Measurements from ENCODE around the gene TTC23L. TPM values are rescaled to one million over a fixed set of nuclear protein-coding genes. Genes with fewer than 3 reads are reported as not detected.

Gene TTC23L
- total and polyA plus RNA-seq, 2 of the 8 experiments (the other 6 are each of a cell fraction or from before 2014, with no cell fraction given): 1.1 to 2.4 TPM

GRCh38 chr5:34905564-34905963, 66.6 kb downstream of the TTC23L start:
- no peak for TF ChIP-seq BCL11A (IDR thresholded peaks at IDR 0.05; ENCODE audit: low read depth in 2 of 2, low read length in 2 of 2)
- TF ChIP-seq CTCF (IDR thresholded peaks at IDR 0.05; ENCODE audit: control extremely low read depth in 1 of 3, insufficient read depth in 1 of 3, low read depth in 1 of 3, low read length in 3 of 3): peak in 2 of 3 experiments; percentile 20 to 34; a peak in 2 of 4 replicates
- peak; percentile 43 to 53 for TF ChIP-seq RAD21 (IDR thresholded peaks at IDR 0.05 in 1 of 2, conservative IDR thresholded peaks at IDR 0.05 in 1 of 2; ENCODE audit: low read depth in 2 of 2, low read length in 2 of 2)
- Histone ChIP-seq H3K36me3 (ENCODE audit: control insufficient read depth in 2 of 4, insufficient read depth in 4 of 4, low read length in 3 of 4) (peaks cover 0 to 31% (median 15%) of the 10 kb centered on the region in 4 experiments; a peak in 4 of 8 replicates), H3K9ac (replicated peaks in 1 of 4; ENCODE audit: extremely low read depth in 1 of 4, low read depth in 3 of 4, low read length in 3 of 4) (no peak overlapping the region), H2BK15ac (ENCODE audit: low read length) (no peak overlapping the region), H3K4me1 (replicated peaks in 1 of 4; ENCODE audit: control insufficient read depth in 3 of 4, insufficient read depth in 4 of 4, low read length in 3 of 4) (no peaks in the 10 kb centered on the region), H2BK120ac (replicated peaks; ENCODE audit: low read depth, low read length) (no peak overlapping the region), H3K4me3 (ENCODE audit: extremely low read depth in 1 of 4, insufficient read depth in 2 of 4, low read depth in 3 of 4, low read length in 4 of 4) (no peak overlapping the region), H2AK5ac (ENCODE audit: low read depth, low read length) (no peak overlapping the region), H2BK20ac (ENCODE audit: low read length) (no peak overlapping the region), H2BK5ac (ENCODE audit: low read depth, low read length) (no peak overlapping the region), H3K4me2 (ENCODE audit: insufficient read depth in 1 of 2, low read depth in 2 of 2, low read length in 2 of 2) (no peak overlapping the region), H3K79me2 (ENCODE audit: control insufficient read depth in 1 of 2, insufficient read depth in 2 of 2, low read length in 2 of 2) (no peaks in the 10 kb centered on the region; a peak in 1 of 4 replicates), H3K56ac (replicated peaks; ENCODE audit: insufficient read length, low read depth, low read length) (no peak overlapping the region), H4K91ac (replicated peaks; ENCODE audit: insufficient read length, low read length) (no peak overlapping the region), H4K5ac (ENCODE audit: insufficient read length, low read depth, low read length) (no peak overlapping the region), H3K27ac (ENCODE audit: low read depth, low read length) (no peak overlapping the region), H3K9me3 (ENCODE audit: insufficient read depth in 2 of 2, low read depth in 1 of 2, low read length in 1 of 2) (no peaks in the 10 kb centered on the region), H3K79me1 (ENCODE audit: low read depth, low read length) (no peaks in the 10 kb centered on the region), H3K23me2 (ENCODE audit: low read depth, low read length) (no peaks in the 10 kb centered on the region), H4K20me1 (replicated peaks in 1 of 2; ENCODE audit: control insufficient read depth in 1 of 2, insufficient read depth in 2 of 2, low read length in 2 of 2) (no peaks in the 10 kb centered on the region), H3K23ac (ENCODE audit: insufficient read length) (no peak overlapping the region), H2BK12ac (ENCODE audit: low read depth, low read length) (no peak overlapping the region), H4K8ac (ENCODE audit: extremely low read depth, insufficient read depth, low read length) (no peak overlapping the region), H3K27me3 (replicated peaks in 1 of 4; ENCODE audit: control insufficient read depth in 3 of 4, extremely low read depth in 1 of 4, insufficient read depth in 3 of 4, low read length in 3 of 4) (no peaks in the 10 kb centered on the region), H2AFZ (ENCODE audit: low read length) (no peak overlapping the region), H3K18ac (ENCODE audit: extremely low read depth, low read length) (no peak overlapping the region), H3K4ac (replicated peaks; ENCODE audit: insufficient read length, low read depth, low read length) (no peak overlapping the region), H3K14ac (ENCODE audit: insufficient read length) (no peak overlapping the region)
- no peak for DNase-seq (ENCODE audit: low read depth in 1 of 2, low spot score in 2 of 2)
- ChIA-PET POLR2A (ENCODE audit: partially characterized antibody) (interaction anchor here (1.1 to 7.0 kb wide), 4 partner anchors 10 to 430 kb away, joined by 3 to 52 read pairs (median 6); partner anchors contain the start of genes BRIX1, DNAJC21 and RAD1), CTCF (ENCODE audit: partially characterized antibody) (interaction anchor here (0.8 to 3.7 kb wide), 18 partner anchors 8 to 433 kb away, joined by 3 to 24 read pairs (median 4); partner anchors contain the start of genes BRIX1 and RAD1)
- 76% methylated on average over 2 of the region's 2 CpGs; no CpG with 5 or more reads in 1 of the 2 experiments for WGBS, 2 experiments (ENCODE audit: extremely low coverage in 1 of 2, insufficient coverage in 1 of 2, insufficient read length in 1 of 2, insufficient replicate concordance in 2 of 2, low coverage in 1 of 2, low lambda C conversion rate in 2 of 2, missing lambda C conversion rate in 1 of 2)
- no peak for FAIRE-seq

Data from H1 (cell line).